COR-L47 (cell line): ENCODE results near the gene CT47C1.

ENCODE experiments used
- DNase-seq: peaks from one replicate; lab custom pipeline; 2025; lab: John Stamatoyannopoulos, UW

CT47C1 gene

GRCh38 chrX:119073911-119074310, 1.1 kb downstream of the CT47C1 start:
- no peak for DNase-seq

- DNase-seq = no peak
Measured at GRCh38 chrX:119075270-119076025, 2.7 kb downstream of the CT47C1 start.

GRCh38 chrX:119082278-119082677, 9.5 kb downstream of the CT47C1 start:
- no peak for DNase-seq

GRCh38 chrX:119084766-119085165, 12.0 kb downstream of the CT47C1 start:
- DNase-seq = no peak

- DNase-seq = no peak
Measured at GRCh38 chrX:119087121-119087520, 14.3 kb downstream of the CT47C1 start.

GRCh38 chrX:119089619-119090018, 16.8 kb downstream of the CT47C1 start:
- no peak for DNase-seq

- DNase-seq = no peak
Measured at GRCh38 chrX:119090627-119091026, 17.8 kb downstream of the CT47C1 start.

- DNase-seq = no peak
Measured at GRCh38 chrX:119093991-119094735, 21.4 kb downstream of the CT47C1 start.

GRCh38 chrX:119094819-119095218, 22.0 kb downstream of the CT47C1 start:
- no peak for DNase-seq

- no peak for DNase-seq
Measured at GRCh38 chrX:119095936-119096335, 23.1 kb downstream of the CT47C1 start.

GRCh38 chrX:119101168-119101567, 28.4 kb downstream of the CT47C1 start:
- no peak for DNase-seq

GRCh38 chrX:119105826-119106225, 33.0 kb downstream of the CT47C1 start:
- DNase-seq = no peak

GRCh38 chrX:119107206-119107605, 34.4 kb downstream of the CT47C1 start:
- DNase-seq = no peak

- DNase-seq = peak; percentile 9
Measured at GRCh38 chrX:119118780-119119395, 46.1 kb downstream of the CT47C1 start.

- DNase-seq = no peak
Measured at GRCh38 chrX:119121341-119121740, 48.5 kb downstream of the CT47C1 start.
